ENCODE results near the gene SLC22A13. TPM values are rescaled to one million over a fixed set of nuclear protein-coding genes. Genes with fewer than 3 reads are reported as not detected.

SLC22A13 gene
- total RNA-seq, 4 donors from 2014 or later: 0.16 to 1.3 (median 0.69) TPM

DNA sequence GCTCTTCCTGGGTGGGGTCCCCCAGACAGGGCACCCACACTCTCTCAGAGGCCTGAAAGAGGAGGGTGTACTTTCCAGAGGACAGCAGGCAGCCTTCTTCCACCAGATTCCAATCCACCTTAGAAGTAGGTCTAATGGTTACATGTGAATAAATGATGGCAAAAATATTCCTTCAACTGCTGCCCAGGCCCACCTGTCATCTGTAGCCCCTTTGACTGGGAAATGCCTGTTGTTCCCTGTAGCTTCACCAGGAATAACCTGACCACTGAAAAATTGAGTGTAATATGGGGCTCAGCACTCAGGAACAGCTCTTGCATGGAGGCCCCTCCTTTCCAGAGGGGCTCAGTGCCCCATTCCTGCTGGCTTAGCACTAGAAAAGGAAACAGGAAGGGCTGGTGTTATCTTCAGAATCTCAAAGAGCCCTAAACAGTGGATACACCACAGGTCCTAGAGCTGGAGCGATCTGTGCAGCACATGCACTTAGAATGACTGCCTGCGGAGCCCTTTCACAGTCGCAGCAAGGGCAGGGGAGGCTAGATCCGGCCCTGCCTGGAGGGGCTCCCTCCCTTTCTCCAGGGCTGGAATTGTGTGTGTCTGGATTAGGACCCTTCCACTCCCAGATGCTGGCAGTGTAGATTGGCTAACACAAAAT, 48.6 kb downstream of the SLC22A13 start:
- Histone ChIP-seq H3K4me1 (no peaks in the 10 kb centered on the region), H3K27ac (no peak overlapping the region), H3K4me3 (no peak overlapping the region), H3K9me3 (no peaks in the 10 kb centered on the region), H3K36me3 (no peaks in the 10 kb centered on the region), H3K27me3 (no peaks in the 10 kb centered on the region)
- WGBS, 2 donors (ENCODE audit: low coverage in 1 of 2): 25 to 44% methylated on average over 3 to 4 of the region's 4 CpGs
- no peak for TF ChIP-seq POLR2AphosphoS5 (IDR thresholded peaks at IDR 0.05)
- no peak for TF ChIP-seq POLR2A (IDR thresholded peaks at IDR 0.05)
- TF ChIP-seq, protein P1, sequence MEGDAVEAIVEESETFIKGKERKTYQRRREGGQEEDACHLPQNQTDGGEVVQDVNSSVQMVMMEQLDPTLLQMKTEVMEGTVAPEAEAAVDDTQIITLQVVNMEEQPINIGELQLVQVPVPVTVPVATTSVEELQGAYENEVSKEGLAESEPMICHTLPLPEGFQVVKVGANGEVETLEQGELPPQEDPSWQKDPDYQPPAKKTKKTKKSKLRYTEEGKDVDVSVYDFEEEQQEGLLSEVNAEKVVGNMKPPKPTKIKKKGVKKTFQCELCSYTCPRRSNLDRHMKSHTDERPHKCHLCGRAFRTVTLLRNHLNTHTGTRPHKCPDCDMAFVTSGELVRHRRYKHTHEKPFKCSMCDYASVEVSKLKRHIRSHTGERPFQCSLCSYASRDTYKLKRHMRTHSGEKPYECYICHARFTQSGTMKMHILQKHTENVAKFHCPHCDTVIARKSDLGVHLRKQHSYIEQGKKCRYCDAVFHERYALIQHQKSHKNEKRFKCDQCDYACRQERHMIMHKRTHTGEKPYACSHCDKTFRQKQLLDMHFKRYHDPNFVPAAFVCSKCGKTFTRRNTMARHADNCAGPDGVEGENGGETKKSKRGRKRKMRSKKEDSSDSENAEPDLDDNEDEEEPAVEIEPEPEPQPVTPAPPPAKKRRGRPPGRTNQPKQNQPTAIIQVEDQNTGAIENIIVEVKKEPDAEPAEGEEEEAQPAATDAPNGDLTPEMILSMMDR (IDR thresholded peaks at IDR 0.05): no peak
- TF ChIP-seq EP300 (IDR thresholded peaks at IDR 0.05): no peak
- ATAC-seq: no peak

DNA sequence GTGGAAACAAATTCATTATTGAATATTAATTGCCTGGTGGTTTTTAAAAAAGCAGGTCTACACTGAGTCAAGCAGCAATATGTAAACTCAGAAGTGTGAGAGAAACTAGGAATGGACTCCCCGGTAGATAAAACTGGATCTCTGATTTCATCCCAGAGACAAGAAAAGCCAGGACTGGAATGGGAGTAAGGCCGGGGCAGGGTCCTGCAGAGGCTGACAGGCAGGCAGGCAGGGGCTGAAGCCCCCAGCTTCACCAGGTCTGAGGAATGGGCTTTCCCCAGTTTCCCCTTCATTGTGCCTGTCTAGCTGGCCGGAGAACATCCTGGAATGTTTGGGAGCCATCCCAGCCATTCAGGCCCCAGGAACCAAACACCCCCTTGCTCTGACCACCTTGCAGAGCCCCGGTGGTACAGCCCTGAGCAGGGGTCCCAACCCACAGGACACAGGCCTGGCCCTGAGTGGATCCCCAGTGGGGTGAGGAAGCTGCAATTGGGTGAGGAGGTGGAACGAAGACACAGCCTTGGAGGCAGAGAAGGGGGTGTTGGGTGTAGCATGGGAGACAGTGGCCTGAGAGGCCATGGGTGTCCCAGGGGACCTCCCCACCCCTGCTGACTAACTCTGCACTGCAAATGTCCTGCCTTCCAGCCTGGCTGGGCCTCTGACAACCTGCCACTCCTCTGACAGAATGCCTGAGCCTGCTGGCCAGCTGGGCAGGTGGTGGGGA, 49.3 kb downstream of the SLC22A13 start:
- TF ChIP-seq POLR2A (IDR thresholded peaks at IDR 0.05): no peak
- no peak for TF ChIP-seq EP300 (IDR thresholded peaks at IDR 0.05)
- TF ChIP-seq POLR2AphosphoS5 (IDR thresholded peaks at IDR 0.05): no peak
- TF ChIP-seq, protein P1 (IDR thresholded peaks at IDR 0.05): no peak
- WGBS, 2 donors (ENCODE audit: low coverage in 1 of 2): 38 to 84% methylated on average over 2 to 5 of the region's 5 CpGs

DNA sequence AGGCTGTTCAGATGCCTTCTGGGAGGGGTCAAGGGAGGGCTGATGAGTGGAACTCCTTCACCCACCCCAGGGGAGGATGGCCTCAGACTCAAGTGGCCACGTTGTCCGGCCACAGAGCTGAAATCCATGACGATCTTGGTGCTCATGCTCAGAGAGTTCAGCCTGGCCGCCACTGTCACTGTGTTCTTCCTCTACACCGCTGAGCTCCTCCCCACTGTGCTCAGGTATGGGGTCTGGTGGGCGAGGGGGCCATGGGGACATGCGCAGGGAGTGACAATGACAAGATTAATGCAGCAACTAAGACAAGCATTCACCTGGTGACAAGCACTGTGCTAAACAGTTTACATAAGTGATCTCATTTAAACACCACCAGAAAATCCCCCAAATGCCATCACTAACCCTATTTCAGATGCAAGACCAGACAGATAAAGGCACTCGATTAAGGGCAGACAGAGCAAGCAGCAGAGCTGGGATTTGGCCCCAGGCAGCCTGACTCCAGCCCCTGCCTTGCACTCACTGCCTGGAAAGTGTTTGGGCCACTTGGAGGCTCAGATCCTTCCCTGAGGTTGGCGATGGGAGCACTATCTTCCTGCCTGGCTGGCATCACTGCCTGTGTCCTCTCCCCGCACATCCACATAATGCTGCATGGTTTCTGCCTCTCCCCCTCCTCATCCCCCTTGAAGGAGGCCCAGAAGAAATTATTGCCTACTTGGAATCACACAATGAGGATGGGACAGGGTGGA, 50.0 kb downstream of the SLC22A13 start:
- no peak for ATAC-seq
- no peaks in the 10 kb centered on the region for H3K36me3 ChIP-seq
- H3K4me1 ChIP-seq: no peaks in the 10 kb centered on the region
- 64 to 79% methylated on average over 3 to 8 of the region's 10 CpGs for WGBS, 2 donors (ENCODE audit: low coverage in 1 of 2)
- no peaks in the 10 kb centered on the region for H3K9me3 ChIP-seq
- H3K27ac ChIP-seq: no peak overlapping the region
- TF ChIP-seq POLR2AphosphoS5 (IDR thresholded peaks at IDR 0.05): no peak
- no peak for TF ChIP-seq EP300 (IDR thresholded peaks at IDR 0.05)
- TF ChIP-seq, protein P1 (IDR thresholded peaks at IDR 0.05): no peak
- TF ChIP-seq POLR2A (IDR thresholded peaks at IDR 0.05): no peak
- H3K4me3 ChIP-seq: no peak overlapping the region
- no peaks in the 10 kb centered on the region for H3K27me3 ChIP-seq

More for the DNA sequence above, 49.3 kb downstream of the SLC22A13 start:
- H3K36me3 ChIP-seq: no peaks in the 10 kb centered on the region
- no peaks in the 10 kb centered on the region for H3K27me3 ChIP-seq
- H3K9me3 ChIP-seq: no peaks in the 10 kb centered on the region
- H3K4me1 ChIP-seq: no peaks in the 10 kb centered on the region
- no peak for ATAC-seq
- no peak overlapping the region for H3K4me3 ChIP-seq
- no peak overlapping the region for H3K27ac ChIP-seq

DNA sequence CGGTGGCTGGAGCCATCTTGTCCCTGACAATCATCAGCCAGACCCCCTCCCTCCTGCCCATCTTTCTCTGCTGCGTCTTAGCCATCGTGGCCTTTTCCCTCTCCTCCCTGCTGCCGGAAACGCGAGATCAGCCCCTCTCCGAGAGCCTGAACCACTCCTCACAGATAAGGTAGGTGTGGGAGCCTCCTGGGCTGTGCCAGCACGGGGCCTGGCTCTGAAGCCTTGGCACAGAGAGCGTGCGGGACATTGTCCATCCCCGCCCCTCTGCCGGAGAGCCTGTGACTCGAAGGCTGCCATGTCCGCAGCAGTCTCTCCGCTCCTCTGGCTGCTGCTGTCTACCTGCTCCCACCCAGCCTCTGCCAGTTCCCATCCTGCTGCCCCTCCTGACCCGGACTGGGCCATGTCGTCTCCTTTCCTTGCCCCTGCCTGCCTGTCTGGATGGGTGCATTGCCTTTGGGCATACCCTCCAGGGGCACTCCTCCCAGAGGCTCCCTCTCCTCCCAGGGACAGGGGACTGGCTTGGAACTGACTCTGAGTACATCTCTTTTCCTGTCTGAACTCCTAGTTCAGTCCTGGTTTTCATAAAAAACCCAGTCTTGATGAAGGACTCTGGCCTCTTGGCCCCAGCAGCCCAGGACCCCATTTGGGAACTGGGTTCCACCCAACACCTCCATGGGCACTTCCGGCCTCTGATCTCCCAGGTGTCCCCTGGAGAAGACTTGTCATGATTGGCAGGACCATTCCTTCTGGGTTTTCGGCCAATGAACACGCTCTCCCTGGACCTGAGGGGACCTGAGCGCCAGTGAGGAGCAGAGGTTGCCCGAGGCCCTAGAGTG, 51.0 kb downstream of the SLC22A13 start:
- H3K27ac ChIP-seq: no peak overlapping the region
- no peak for TF ChIP-seq POLR2A (IDR thresholded peaks at IDR 0.05)
- TF ChIP-seq, protein P1 (IDR thresholded peaks at IDR 0.05): no peak
- no peak for TF ChIP-seq EP300 (IDR thresholded peaks at IDR 0.05)
- TF ChIP-seq POLR2AphosphoS5 (IDR thresholded peaks at IDR 0.05): no peak
- ATAC-seq: peak; percentile 12

More for the DNA sequence above, 51.0 kb downstream of the SLC22A13 start:
- Histone ChIP-seq H3K4me1 (no peaks in the 10 kb centered on the region), H3K36me3 (no peaks in the 10 kb centered on the region), H3K27me3 (no peaks in the 10 kb centered on the region), H3K9me3 (no peaks in the 10 kb centered on the region), H3K4me3 (no peak overlapping the region)
- WGBS, 2 donors (ENCODE audit: low coverage in 1 of 2): 66 to 100% methylated on average over 1 to 7 of the region's 22 CpGs
